Right cardiac atrium (tissue), 5 donors: ENCODE results near the gene STX1A. TPM values are rescaled to one million over a fixed set of nuclear protein-coding genes. Genes with fewer than 3 reads are reported as not detected.
"Not testable (repeated sequence)": the region's sequence is repeated elsewhere in the genome, so short reads cannot be mapped to it uniquely, and the experiment has no call there.

Experiments used
- ATAC-seq, 2 donors: fragments of 200-7000 bp; cut with Tn5 transposase; one replicate each; pipeline versions ENCODE4 v1.8.0 to v1.9.1; 2020; ENCODE audit warnings: moderate library complexity in 2 of 2, mild to moderate bottlenecking in 1 of 2
- DNase-seq, 3 donors: peaks; one replicate each; pipeline ENCODE4 v3.0.0-alpha.2; 2020
- H3K27ac ChIP-seq: one replicate; pipeline ENCODE4 v1.5.1; 2013; ENCODE audit warnings: mild to moderate bottlenecking, low read length, control low read depth, moderate library complexity
- H3K27me3 ChIP-seq: one replicate; pipeline ENCODE4 v1.6.1; 2013; ENCODE audit not compliant: control insufficient read depth, insufficient read depth
- H3K4me1 ChIP-seq: one replicate; pipeline ENCODE4 v1.6.1; 2013; ENCODE audit warnings: low read length; ENCODE audit not compliant: control insufficient read depth, insufficient read depth
- H3K4me3 ChIP-seq: one replicate; pipeline ENCODE4 v1.5.1; 2013; ENCODE audit warnings: low read length, control low read depth
- H3K9me3 ChIP-seq: one replicate; pipeline ENCODE4 v1.6.1; 2013; ENCODE audit warnings: low read length; ENCODE audit not compliant: control insufficient read depth
- WGBS: extraction: QIAGEN DNeasy Blood & Tissue Kit; methylation state at CpG from one replicate; pipeline ENCODE4 v1.1.7; 2013; 5-methylcytosine and 5-hydroxymethylcytosine counted together
- intact Hi-C, 4 donors: fragments of 100-400 bp; cut with DNase I; formaldehyde crosslinking; loops; one replicate each; pipeline versions ENCODE4 v1.11.0 to v1.14.0; 2022 to 2023
- polyA plus RNA-seq: library from polyadenylated mRNA; stranded (reverse); fragments of 200-250 nt; gene quantifications from one replicate; pipeline ENCODE4 v1.2.3, GENCODE V29; 2013
- total RNA-seq, 4 donors: library from RNA; stranded (reverse); fragmentation: NEBNext Ultra II Directional; extraction: Animal tissue kit (Norgen Biotek cat#: 25700); gene quantifications; one replicate each; pipeline ENCODE4 v1.2.1, GENCODE V29; 2021
- donor health status: healthy with polysubstance abuse.
- donor health status: DM: no; HTN: yes; CAD: no.
- donor health status: DM: no; HTN: no; CAD: no.
- donor health status: DM: no; HTN: yes; CAD: no; lungs with severe emphysema.
- donor health status: DM: yes; HTN: yes; CAD: no.

STX1A gene
- total and polyA plus RNA-seq, 5 donors = 1.7 to 3.1 (median 1.8) TPM

- Histone ChIP-seq H3K9me3 (no peaks in the 10 kb centered on the region), H3K27me3 (no peaks in the 10 kb centered on the region), H3K4me1 (peaks cover 3% of the 10 kb centered on the region), H3K27ac (peak overlapping the region; percentile 82), H3K4me3 (peak overlapping the region; percentile 97)
- under 1% methylated on average over 33 of the region's 33 CpGs for WGBS
- intact Hi-C loops = no loop called here
- peak in 1 of 3 donors; percentile 48 for DNase-seq
- ATAC-seq = no peak
Observed at GRCh38 chr7:73682745-73683055, 36.8 kb downstream of the STX1A start.

- H3K9me3 ChIP-seq = no peaks in the 10 kb centered on the region
- intact Hi-C loops = no loop called here
- H3K4me1 ChIP-seq = peaks cover 3% of the 10 kb centered on the region
- H3K27me3 ChIP-seq = no peaks in the 10 kb centered on the region
- WGBS = 64% methylated on average over 8 of the region's 8 CpGs
- no peak for DNase-seq
- H3K27ac ChIP-seq = peak overlapping the region; percentile 53
- H3K4me3 ChIP-seq = no peak overlapping the region
- no peak for ATAC-seq
Observed at GRCh38 chr7:73681031-73681430, 38.4 kb downstream of the STX1A start.

DNA sequence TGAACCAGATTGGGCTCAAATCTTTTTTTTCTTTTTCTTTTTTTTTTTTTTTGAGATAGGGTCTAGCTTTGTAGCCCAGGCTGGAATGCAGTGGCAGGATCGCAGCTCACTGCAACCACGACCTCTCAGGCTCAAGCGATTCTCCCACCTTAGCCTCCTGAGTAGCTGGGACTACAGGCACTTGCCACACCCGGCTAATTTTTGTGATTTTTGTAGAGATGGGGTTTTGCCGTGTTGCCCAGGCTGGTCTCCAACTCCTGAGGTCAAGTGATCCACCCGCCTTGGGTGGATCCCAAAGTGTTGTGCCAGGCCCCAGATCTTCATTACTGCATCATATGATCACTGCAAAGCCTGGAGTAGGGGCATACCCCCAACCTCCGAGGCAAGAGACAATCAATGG is 39.0 kb downstream of the STX1A start:
- Histone ChIP-seq H3K4me1 (peaks cover 3% of the 10 kb centered on the region), H3K9me3 (no peaks in the 10 kb centered on the region), H3K27me3 (no peaks in the 10 kb centered on the region), H3K4me3 (no peak overlapping the region), H3K27ac (no peak overlapping the region)
- DNase-seq (no peak), ATAC-seq (no peak)
- intact Hi-C loops = no loop called here
- WGBS = 77% methylated on average over 7 of the region's 7 CpGs

DNA sequence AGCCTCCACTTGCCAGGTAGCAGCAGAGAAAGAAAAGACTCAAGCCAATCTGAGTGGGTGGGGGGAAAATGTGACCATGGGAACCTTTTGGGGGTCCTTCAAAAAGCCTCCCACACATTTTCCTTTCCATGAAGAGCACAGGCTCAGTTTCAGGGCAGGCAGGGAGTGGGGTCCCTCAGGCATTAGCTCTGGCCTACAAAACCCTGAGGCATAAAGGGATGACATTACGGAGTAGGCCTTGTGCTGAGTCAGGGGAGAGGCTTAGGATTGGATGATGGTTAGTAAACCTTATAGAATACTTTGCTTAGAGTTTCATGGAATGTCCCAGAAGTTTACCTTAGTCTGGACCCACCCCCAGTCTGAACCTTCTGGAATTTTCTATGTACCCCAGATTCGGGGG is 39.8 kb downstream of the STX1A start:
- 92% methylated on average over 2 of the region's 2 CpGs for WGBS
- intact Hi-C loops = no loop called here
- no peak for DNase-seq
- Histone ChIP-seq H3K27ac (no peak overlapping the region), H3K4me3 (no peak overlapping the region), H3K9me3 (no peaks in the 10 kb centered on the region), H3K4me1 (peaks cover 3% of the 10 kb centered on the region), H3K27me3 (no peaks in the 10 kb centered on the region)
- ATAC-seq = no peak

DNA sequence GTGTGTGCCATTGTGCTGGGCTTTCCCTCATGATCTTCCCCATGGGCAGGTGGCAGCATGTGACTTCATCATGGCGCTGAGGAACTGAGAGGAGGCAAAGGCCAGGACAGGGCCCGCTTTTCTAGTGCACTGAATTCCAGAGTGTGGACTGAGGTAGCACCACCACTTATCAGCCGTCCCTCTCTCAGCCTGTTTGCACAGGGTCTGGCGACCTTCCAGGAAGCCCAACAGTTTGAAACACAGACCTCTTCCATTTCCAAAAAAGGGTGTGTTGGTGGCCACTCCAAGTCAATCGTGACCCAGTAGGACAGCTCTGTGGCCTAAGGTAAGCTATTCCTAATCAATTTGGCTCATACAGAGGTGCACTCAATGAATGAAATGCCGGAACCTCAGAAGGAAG is 40.6 kb downstream of the STX1A start:
- Histone ChIP-seq H3K4me1 (peaks cover 3% of the 10 kb centered on the region), H3K27me3 (no peaks in the 10 kb centered on the region), H3K9me3 (no peaks in the 10 kb centered on the region), H3K4me3 (no peak overlapping the region), H3K27ac (peak overlapping the region; percentile 18)
- WGBS = 69% methylated on average over 6 of the region's 6 CpGs
- ATAC-seq (no peak), DNase-seq (peak in 1 of 3 donors; percentile 55)
- intact Hi-C loops = no loop called here

GRCh38 chr7:73676062-73676461 is 43.4 kb downstream of the STX1A start:
- ATAC-seq, H3K9me3 ChIP-seq, H3K4me1 ChIP-seq, H3K27me3 ChIP-seq, intact Hi-C loops, H3K4me3 ChIP-seq, H3K27ac ChIP-seq, DNase-seq: not testable (repeated sequence)
- 80% methylated on average over 9 of the region's 9 CpGs for WGBS

DNA sequence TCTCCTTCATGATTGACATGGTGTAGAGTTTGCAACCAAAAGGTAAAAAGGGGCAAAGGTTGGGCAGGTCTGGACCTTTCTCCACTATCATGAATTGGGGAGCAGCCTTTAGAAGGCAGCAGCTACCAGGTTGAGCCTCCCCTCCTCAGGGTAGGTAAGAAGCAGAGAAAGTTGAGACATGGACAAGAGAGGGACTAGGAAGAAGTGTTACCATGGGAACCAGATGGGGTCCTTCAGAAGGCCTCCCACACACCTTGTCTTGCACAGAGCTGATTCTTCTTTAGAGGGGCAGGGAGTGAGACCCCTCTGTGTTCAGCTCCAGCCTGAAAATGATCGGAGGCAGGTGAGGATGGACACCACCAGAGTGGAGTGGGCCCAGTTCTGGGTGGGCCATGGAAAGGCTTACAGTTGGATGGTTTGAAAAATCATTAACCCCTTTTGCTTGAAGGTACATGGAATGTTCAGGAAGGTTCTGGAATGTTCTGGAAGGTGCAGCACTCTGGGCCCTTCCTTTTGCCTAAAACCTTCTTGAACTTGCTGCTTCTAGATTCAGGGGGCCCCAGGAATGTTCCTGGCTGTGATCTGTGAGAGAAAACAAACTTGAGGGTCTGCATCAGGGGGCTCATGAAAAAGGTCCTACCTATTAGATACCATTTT is 44.9 kb downstream of the STX1A start:
- Histone ChIP-seq H3K4me1 (peaks cover 2% of the 10 kb centered on the region), H3K9me3 (no peaks in the 10 kb centered on the region), H3K4me3 (no peak overlapping the region), H3K27me3 (no peaks in the 10 kb centered on the region), H3K27ac (no peak overlapping the region)
- no peak for DNase-seq
- intact Hi-C loops = no loop called here
- 91% methylated on average over 1 of the region's 1 CpG for WGBS
- no peak for ATAC-seq

DNA sequence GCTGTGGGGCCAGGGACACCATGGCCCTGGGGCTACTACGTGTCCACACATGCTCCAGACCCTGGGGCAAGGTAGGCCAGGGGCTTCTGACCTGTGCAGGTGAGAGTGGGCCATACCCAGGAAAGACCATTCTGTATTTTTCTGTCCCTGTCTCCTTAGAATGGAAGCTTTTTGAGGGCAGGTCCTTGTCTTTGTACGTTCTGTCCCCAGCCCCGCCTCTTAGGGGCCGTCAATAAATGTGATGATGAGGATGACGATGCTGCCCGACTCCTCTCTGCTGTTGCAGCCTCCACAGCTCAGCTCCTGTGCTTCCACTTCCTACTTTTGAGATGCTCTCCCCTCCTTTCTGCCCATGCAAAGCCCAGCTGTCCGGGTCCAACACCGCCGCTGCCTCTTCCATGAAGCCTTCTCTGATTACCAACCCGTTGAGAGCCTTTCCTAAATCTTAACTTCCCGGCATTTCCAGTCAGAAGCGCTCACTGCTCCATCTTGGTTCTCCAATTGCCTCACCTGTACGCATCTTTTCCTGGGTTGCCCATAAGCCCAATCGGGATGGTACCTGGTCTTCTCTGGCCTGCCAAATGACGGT is 47.5 kb downstream of the STX1A start:
- intact Hi-C loops = no loop called here
- DNase-seq (no peak), ATAC-seq (no peak)
- Histone ChIP-seq H3K4me1 (no peaks in the 10 kb centered on the region), H3K4me3 (no peak overlapping the region), H3K9me3 (no peaks in the 10 kb centered on the region), H3K27me3 (no peaks in the 10 kb centered on the region), H3K27ac (no peak overlapping the region)
- WGBS = 92% methylated on average over 15 of the region's 15 CpGs

- intact Hi-C loops = no loop called here
- Histone ChIP-seq H3K4me3 (no peak overlapping the region), H3K27ac (no peak overlapping the region), H3K9me3 (no peaks in the 10 kb centered on the region), H3K4me1 (no peaks in the 10 kb centered on the region), H3K27me3 (no peaks in the 10 kb centered on the region)
- ATAC-seq = no peak
- no peak for DNase-seq
- 45% methylated on average over 12 of the region's 12 CpGs for WGBS
Observed at GRCh38 chr7:73671322-73671661, 48.2 kb downstream of the STX1A start.

DNA sequence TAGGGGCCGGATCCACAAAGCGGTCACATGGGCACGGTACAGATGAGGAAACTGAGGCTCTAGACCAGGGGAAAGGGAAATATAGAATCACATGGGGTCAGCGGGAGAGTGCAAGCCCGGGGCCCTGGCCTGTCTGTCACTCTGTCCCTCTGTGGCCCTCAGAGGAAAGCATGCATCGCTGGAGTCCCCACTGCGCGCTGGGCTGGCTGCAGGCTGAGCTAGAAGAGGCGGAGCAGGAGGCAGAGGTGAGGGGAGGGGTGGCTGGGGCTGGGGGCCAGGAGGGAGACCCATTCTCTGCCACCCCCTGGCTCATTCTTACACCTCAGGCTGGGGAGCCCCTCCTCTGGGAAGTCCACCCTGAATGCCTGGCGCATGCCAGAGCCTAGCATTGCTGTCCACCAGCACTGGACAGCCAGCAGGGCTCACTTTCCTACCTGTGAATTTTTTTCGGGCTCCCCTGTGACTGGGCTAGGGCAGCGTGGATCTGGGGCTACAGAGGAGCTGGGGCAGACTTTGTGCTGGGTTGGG is 49.5 kb downstream of the STX1A start:
- H3K27ac ChIP-seq = no peak overlapping the region
- H3K4me3 ChIP-seq = no peak overlapping the region
- H3K9me3 ChIP-seq = no peaks in the 10 kb centered on the region
- ATAC-seq (no peak), DNase-seq (no peak)
- no peaks in the 10 kb centered on the region for H3K27me3 ChIP-seq
- WGBS = 85% methylated on average over 12 of the region's 12 CpGs
- no peaks in the 10 kb centered on the region for H3K4me1 ChIP-seq
- intact Hi-C loops = loop anchor here in 2 of 4 donors (10.0 kb wide), 2 partner anchors 55 to 65 kb away; no protein-coding TSS in a partner anchor

DNA sequence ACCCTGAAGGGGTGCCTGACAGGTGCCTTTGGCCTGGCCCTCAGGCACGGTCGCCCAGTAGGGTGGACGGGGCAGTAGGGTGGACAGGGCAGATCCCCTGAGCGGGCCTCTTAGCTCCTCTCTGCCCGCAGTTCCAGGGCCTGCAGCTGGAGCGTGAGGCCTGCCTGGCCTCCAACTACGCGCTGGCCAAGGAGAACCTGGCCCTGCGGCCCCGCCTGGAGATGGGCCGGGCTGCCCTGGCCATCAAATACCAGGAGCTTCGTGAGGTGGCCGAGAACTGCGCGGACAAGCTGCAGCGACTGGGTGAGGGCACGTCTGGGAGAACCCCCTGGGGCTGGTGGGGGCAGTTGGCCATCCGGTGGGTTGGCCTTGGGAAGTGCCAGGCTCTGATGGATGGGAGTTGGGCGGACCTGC is 50.2 kb downstream of the STX1A start:
- Histone ChIP-seq H3K27me3 (no peaks in the 10 kb centered on the region), H3K27ac (no peak overlapping the region), H3K4me1 (no peaks in the 10 kb centered on the region), H3K4me3 (no peak overlapping the region), H3K9me3 (no peaks in the 10 kb centered on the region)
- intact Hi-C loops = loop anchor here in 2 of 4 donors (10.0 kb wide), 2 partner anchors 54 to 64 kb away; no protein-coding TSS in a partner anchor
- no peak for ATAC-seq
- WGBS = 81% methylated on average over 19 of the region's 19 CpGs
- DNase-seq = peak in 1 of 3 donors; percentile 37
